Muscle of back (tissue), 11 donors: ENCODE results near the gene CPNE9. TPM values are rescaled to one million over a fixed set of nuclear protein-coding genes. Genes with fewer than 3 reads are reported as not detected.

Source experiments
- DNase-seq, 3 donors: peaks; one replicate each; pipeline versions ENCODE4 v3.0.0 to v3.0.0-alpha.2; 2013
- polyA plus RNA-seq, 10 donors: library from polyadenylated mRNA; unstranded; fragments of 120-200 nt; gene quantifications; one replicate each; pipeline ENCODE4 v1.2.1, GENCODE V29; 2013; ENCODE audit not compliant: insufficient read length in 10 of 10

Gene CPNE9
- polyA plus RNA-seq, 10 donors: not detected

DNA sequence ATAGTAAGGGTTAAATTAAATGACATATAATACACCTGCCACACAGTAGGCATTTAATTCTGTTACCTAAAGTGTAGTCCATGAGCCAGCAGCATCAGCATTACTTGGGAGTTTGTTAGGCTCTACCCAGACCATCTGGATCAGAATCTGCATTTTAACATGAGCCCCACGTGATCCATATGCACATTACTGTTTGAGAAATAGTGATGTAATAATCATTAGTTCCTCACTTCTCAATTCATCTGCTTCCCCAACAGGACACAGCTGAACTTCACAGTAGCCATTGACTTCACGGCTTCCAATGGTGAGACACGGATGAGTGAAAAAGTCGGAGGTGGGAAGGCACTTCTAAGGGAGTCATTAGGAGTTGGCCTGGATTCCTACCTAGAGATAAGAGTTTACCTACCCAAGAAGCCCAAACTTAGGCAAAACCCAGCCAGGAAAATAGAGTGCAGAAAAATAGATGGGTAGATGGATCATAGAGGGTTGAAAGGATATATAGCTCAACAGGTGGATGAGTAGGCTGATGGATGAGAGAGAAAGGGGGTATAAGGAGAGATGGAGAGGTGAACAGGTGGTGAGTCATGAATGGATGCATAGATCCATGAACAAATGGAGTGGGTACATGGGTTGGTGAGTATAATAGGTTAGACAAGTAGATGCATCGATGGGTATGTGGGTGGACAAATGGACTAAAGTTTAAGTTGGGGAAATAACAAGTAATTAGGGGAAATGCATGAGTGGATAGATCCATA, 13.3 kb downstream of the CPNE9 start:
- DNase-seq: no peak

DNA sequence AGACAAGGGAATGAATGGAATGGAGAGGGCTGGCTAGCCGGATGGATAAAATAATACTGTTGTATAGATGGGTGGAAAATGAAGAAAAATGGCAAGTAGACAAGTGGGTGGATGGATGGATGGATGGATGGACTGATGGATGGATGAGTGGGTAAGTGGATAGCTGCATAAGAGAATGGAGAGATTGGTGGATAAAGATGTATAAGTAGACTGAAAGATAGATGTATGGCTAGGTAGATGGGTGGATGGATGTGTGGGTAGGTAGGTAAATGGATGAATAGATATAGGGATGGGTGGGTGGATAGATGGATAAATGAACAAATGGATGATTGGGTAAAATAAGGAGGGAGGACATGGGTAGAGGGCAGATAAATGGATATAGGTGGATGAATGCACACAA, 13.9 kb downstream of the CPNE9 start:
- no peak for DNase-seq

DNA sequence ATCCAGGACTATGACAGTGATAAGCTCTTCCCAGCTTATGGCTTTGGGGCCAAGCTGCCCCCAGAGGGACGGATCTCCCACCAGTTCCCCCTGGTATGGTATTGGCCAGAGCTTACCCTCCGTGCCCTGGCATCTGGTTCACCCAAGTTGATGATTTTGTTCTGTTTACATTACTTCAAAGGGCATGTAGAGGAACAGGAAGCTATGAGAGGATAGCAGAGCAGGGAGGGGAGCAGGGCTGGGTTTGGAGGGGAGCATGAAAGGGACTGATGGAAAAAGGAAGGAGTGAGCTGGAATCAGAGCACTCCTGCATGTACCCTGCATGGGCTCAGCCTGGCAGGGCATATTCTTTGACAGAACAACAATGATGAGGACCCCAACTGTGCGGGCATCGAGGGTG, 14.5 kb downstream of the CPNE9 start:
- DNase-seq: no peak

DNA sequence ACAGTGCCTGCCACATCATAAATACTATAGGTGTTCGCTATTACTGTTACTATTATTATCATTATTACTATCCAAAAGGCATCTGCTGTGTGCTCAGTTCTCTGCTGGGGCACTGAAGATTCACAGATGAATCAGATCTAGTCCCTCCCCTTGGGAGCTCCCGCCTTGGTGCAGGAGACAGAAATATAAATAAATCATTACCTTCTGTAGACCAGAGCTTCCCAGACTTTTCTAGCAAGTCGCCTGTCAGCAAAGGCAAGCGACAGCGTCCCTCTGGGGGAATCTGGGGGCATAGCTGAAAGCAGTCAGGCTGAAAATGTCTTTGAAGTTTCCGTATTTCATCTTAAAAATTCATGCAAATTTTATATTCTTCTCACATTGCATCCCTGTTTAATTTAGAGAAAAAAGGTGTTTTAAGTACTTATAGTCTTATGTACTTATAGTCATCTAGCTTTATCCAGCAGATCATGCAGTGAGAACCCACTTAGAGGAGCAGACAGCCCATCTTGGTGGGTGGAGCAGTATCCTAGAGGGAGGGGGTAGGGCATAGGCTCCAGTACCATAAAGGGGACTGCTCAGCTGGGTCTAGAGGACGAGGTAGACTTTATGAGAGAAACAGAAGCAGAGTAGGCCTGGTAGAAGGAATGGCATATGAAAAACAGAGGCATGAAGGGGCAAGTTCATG, 17.5 kb downstream of the CPNE9 start:
- DNase-seq: no peak

DNA sequence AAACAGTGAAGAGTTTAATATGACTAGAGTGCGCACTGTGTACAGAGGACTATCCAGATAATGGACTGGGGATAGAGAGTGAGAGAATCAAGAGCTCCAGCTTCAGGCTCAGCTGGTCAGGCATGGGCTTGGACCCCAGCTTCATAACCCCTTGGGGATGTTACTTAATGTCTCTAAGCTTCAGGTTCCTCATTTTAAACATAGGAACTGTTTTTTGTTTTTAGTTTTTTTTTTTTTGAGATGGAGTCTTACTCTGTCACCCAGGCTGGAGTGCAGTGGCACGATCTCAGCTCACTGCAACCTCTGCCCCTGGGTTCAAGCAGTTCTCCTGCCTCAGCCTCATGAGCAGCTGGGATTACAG, 18.0 kb downstream of the CPNE9 start:
- no peak for DNase-seq

DNA sequence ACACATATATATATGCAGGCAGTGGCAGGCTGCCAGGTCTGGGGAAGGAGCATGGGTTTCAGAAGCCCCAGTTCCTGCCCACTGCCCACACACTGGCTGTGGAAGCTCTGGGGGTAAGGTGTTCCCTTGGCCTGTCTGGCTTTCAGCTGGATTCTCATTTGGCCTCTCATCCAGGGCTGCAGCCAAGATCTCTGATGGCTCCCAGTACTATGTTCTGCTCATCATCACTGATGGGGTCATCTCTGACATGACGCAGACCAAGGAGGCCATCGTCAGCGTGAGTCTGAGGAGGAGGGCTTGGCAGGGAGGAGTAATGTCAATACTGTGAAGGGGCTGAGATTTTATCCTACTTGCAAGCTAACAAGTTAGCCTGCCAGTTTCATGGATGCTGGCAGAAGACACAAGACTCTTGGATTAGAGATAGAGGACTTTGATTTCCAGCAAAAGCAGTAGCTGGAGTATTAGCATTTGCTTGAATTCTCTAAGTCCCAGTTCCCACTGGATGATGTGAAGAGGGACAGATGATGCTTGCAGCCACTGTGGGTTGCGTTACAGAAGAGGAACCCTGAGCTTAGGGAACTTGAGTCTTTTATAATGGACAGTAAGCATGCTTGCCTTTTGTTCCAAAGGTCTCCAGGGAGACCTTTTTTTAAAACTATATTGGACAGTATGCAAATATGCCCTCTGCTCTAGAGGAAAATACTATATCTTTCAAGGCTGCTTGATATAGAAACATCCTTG, 22.3 kb downstream of the CPNE9 start:
- no peak for DNase-seq

DNA sequence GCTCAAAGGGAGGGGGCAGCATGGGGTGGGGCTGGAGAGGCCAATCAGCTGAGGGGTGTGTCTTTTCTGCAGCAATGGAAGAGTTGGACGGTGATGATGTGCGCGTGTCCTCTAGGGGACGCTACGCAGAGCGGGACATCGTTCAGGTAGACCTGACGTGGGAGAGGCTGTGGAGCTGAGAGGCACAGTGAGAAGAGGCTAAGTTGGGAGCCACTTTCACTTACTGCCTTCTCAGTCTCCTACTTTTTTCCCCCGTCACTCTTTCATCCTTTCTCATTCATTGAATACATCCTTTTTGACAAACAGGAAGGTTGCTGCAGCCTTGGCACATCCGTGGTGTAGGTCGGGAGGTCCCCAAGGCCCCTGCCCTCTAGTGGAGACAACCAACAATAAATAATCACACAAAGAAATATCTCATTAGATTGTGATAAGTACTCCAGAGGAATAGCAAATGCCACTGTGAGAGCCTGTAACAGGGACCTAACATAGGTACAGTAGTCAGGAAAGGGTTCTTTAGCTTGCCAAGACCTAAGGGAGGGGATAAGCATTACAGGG, 23.5 kb downstream of the CPNE9 start:
- no peak for DNase-seq

DNA sequence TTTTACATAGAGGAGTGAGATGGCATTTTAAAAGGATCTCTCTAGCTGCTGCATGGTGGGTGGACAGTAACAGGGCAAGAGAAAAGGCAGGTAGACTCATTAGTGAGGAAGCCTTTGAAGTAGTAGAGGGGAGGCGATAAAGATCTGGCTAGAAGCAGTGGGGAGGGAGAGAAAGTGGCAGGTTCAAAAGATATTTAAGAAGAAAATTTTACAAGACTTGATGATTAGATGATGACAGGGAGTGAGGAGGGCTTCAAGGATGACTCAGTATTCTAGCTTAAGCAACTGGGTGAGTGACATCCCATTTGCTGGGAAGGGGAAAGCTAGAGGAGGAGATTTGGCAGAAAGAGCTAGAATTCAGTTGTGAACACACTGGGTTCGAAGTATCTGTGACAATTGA, 24.1 kb downstream of the CPNE9 start:
- DNase-seq: no peak

DNA sequence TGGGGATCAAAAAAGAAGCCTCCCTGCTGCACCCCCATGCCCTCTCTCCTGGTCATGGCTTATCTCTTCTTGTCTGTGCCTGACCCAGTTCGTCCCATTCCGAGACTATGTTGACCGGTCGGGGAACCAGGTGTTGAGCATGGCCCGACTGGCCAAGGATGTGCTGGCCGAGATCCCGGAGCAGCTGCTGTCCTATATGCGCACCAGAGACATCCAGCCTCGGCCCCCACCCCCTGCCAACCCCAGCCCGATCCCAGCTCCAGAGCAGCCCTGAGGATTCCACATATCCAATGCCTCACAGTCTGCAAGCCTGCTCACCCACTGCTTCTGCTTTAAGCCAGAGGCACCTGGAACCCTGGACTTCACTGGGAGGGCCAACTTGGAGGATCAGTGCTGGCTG, 25.8 kb downstream of the CPNE9 start:
- no peak for DNase-seq

DNA sequence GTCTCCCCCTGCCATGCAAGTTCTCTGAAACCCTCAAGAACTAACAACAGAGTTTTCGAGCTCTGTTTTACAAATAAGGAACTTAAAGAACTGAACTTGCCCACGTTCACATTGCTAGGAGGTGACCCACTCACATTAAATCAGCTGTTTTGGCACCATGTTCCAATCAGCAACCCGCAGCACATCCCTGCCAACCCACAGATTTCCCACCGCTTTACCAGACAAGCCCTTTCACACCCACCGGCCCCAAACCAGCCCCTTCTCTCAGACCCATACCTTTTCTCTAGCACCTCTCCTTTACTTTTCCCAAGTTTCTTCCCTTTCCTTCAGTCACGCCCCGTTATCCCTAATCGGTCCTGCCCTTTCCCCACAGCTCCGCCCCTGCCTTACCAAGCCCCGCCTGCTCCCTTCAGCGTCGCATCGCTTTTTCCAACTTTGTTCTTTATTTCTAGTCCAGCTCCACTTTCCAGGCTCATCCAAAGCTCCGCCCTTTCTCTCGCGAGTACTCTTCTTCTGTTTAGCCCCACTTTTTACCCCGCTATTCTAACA, 27.1 kb downstream of the CPNE9 start:
- DNase-seq: no peak

DNA sequence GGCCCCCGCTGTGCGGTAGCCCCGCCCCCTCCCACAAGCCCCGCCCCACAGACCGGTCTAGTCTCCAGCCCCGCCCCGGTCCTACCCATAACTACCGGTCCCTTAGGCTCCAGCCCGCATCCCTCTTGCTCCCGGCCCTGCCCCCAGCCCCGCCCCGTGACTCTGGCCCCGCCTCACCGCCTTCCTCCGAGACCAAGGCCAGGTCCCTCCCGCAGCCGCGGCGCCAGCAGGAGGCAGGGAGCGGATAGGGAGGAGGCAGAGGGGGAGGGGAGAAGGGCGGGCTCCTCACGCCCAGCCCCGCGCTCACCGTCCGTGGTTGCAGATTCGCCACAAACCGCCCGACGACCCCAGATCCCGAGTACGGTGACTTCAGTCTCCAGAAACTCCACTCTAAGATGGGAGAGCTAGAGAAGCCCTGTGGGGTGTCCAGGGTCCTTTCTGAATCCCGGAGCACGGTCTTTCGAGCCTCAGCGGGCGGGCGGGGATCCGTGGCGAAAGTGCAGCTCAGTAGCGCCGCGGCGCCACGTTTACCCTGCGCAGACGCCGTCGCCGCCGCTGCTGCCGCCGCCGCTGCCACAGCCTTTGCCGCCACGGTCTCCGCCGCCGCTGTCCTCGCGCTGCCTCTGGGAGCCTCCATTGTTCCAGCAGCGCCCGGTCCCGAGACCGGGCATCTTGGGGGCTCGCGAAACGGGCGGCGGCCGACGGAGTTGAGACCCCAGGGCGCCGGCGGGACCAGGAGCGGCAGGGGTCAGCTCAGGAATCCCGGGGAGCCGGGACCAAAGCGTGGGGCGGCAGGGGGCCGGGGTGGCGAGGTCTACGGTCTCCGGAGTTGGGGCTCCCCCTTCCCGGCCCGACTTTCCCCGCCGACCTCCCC, 27.8 kb downstream of the CPNE9 start, which contains the start of gene BRPF1:
BRPF1 (plus strand) TSS at position 530 of the 874 bp plus-strand sequence. CDS start 2,406 bp downstream, outside the sequence.
- peak; percentile 99 to 100 (median 99) for DNase-seq

DNA sequence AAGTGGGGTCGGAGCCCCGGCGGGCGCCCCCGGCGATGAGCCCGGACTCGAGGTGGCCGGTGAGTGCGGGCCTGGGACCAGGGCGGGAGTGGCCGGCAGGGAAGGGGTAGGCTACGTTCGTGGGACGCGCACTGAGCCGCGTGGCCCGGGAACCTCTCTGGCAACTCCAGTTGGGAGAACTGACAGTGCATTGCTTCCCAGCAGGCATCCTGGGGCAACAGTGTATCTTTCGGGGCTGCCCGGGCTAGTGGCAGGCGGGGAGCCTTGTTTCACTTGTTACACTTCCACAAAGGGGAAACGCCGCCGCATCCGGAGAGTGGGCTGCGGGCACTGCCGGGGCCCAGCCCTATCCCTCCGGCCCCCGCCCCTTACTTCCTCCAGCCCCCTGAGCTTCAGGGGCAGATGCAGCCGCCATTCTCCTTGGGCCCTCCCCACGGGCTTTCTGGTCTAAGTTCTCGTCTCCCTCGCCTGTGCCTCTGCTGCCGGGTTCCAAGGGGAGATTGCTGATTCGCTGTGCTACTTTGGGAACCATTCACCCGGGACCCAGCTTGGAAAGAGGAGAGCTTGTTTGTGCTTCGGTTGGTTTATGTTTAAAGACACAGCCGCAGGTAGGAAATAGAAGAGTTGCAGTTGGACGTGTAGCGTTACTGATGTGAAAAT, 28.6 kb downstream of the CPNE9 start:
- DNase-seq: peak in 1 of 3 donors; percentile 24

DNA sequence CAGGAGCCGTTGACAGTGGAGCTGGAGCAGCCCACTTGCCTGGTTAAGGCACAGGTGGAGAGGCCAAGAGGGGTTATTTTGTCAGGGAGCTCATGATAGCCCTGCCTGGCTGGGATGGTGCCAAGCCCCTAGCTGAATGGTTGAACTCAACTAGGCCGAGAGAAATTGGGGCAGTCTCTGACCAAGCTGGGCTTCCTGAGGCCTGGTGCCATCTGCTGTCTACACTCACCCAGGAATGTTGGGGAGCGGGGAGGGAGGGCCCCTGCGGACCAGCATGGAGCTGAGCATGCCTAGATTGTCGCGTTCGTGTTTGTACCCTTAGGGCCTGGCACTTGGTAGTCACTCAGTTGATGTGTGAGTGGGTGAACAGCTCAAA, 29.1 kb downstream of the CPNE9 start:
- no peak for DNase-seq

DNA sequence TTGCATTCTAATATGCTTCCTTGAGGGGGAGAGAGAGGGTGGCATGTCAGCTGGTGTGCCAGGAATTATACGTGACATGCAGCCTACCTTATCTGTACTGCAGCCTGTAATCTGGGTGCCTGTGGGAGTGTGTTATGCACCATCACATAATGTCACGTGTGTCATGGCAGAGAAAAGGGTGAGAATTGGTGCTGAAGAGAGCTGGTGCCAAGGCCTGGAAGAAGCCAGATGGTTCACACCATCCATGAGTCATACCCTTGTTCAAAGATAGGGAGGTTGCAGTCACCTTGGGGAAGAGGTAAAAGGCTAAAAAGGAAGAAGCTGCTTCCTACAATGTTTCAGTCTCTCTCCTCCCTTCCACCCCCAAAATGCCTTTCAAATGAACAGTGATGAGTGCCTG, 33.2 kb downstream of the CPNE9 start:
- DNase-seq: no peak

DNA sequence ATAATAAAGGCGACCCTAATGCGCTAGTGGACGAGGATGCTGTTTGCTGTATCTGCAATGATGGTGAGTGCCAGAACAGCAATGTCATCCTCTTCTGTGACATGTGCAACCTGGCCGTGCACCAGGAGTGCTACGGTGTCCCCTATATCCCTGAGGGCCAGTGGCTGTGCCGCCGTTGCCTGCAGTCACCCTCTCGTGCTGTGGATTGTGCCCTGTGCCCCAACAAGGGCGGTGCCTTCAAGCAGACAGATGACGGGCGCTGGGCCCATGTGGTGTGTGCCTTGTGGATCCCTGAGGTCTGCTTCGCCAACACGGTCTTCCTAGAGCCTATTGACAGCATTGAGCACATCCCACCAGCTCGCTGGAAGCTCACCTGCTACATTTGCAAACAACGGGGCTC, 35.5 kb downstream of the CPNE9 start:
- no peak for DNase-seq

DNA sequence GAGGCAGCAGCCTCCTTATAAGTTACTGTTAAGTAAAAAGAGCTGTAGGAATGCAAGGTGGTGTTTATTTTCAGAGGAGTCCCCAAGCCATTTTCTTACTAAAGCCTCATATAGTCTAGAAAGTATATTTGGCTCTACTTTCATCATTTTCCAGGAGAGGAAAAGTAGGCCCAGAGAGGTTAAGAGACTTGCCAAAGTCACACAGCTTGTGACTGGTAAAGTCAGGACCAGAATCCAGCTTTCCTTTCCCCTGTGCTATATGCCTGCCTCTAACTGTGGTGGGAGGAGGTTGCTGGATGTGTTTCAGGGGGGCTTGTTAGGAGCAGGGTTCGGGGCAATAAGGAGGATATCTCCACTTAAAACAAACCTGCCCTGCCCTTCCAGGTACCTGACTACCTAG, 38.9 kb downstream of the CPNE9 start:
- DNase-seq: no peak

DNA sequence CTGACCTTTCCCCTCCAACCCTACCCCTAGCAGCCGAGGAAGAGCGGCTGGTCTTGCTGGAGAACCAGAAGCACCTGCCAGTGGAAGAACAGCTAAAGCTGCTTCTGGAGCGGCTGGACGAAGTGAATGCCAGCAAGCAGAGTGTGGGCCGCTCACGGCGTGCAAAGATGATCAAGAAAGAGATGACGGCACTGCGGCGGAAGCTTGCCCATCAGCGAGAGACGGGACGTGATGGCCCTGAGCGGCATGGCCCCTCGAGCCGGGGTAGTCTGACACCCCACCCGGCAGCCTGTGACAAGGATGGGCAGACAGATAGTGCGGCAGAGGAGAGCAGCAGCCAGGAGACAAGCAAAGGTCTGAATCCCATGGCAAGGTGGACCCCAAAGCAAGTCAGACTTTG, 39.9 kb downstream of the CPNE9 start:
- DNase-seq: no peak

DNA sequence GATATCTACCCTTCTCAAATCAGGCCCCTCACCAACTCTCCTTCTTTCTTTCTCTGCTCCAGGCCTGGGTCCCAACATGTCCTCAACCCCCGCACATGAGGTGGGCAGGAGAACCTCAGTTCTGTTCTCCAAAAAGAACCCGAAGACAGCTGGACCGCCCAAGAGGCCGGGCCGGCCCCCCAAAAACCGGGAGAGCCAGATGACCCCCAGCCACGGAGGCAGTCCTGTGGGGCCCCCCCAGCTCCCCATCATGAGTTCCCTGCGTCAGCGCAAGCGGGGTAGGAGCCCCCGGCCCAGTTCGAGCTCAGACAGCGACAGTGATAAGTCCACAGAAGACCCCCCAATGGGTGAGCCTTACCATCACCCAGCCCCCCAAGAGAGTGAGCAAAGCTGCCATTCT, 40.5 kb downstream of the CPNE9 start:
- no peak for DNase-seq

DNA sequence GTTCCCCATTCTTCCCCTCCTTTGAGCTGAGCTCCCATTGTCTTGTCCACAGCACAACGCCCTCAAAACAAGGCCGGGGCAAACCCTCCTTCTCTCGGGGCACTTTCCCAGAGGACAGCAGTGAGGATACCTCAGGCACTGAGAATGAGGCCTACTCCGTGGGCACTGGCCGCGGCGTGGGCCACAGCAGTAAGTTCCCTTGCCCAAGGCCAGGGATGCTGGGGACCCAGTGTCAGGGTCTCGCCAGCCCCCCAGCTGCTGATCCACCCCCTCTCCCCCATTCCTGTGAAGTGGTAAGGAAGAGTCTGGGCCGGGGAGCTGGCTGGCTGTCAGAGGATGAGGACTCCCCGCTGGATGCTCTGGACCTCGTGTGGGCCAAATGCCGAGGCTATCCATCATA, 41.9 kb downstream of the CPNE9 start:
- no peak for DNase-seq

DNA sequence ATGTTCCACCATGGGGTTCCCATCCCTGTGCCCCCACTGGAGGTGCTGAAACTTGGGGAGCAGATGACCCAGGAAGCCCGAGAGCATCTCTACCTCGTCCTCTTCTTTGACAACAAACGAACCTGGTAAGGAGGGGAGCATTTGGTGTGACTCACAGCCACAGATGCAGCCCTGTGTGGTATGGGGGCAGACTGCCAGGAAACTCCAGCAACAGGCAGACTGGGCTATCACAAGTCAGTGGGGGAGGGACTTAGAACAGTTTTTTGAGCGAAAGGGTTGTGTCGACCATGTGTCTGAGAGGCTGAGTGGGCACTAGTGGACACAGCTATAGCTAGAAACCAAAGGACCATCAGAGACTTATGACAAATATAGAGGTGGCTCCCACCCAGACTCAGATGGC, 42.7 kb downstream of the CPNE9 start:
- peak in 1 of 3 donors; percentile 51 for DNase-seq

DNA sequence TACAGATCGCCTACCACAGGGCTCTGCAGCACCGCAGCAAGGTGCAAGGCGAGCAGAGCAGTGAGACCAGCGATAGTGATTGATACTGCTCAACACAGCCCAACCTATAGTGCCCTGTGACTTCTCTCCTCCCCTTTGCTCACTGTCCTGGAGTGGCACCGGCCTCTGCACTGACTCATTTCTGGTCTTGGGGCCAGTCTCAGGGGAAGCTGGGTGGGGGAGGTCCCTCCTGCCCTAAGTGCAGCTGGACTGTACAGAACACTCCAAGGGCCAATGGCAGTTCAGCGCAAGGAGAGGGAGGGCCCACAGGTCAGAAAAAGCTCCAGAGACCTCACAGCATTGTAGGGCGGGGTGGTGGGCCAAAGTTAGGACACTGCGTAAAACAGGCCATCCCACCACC, 43.6 kb downstream of the CPNE9 start:
- no peak for DNase-seq
